ENCODE results near the gene CYP3A7. TPM values are rescaled to one million over a fixed set of nuclear protein-coding genes. Genes with fewer than 3 reads are reported as not detected.
"Not testable (repeated sequence)": the region's sequence is repeated elsewhere in the genome, so short reads cannot be mapped to it uniquely, and the experiment has no call there.

The CYP3A7 gene
- total RNA-seq, 1 donor from 2014 or later, result not detected

- no peak for DNase-seq
- H3K9me3 Mint-ChIP-seq (ENCODE audit: unreplicated experiment), result peaks cover 1% of the 10 kb centered on the region
- no peak overlapping the region for H3K4me3 Mint-ChIP-seq (ENCODE audit: unreplicated experiment)
- peaks cover 2% of the 10 kb centered on the region for H3K27me3 Mint-ChIP-seq (ENCODE audit: unreplicated experiment)
- no peaks in the 10 kb centered on the region for H3K4me1 Mint-ChIP-seq (ENCODE audit: low read depth, unreplicated experiment)
- H3K27ac Mint-ChIP-seq (ENCODE audit: unreplicated experiment), result no peak overlapping the region
- H3K36me3 Mint-ChIP-seq (ENCODE audit: unreplicated experiment), result peaks cover 11% of the 10 kb centered on the region
- TF ChIP-seq, protein P1, sequence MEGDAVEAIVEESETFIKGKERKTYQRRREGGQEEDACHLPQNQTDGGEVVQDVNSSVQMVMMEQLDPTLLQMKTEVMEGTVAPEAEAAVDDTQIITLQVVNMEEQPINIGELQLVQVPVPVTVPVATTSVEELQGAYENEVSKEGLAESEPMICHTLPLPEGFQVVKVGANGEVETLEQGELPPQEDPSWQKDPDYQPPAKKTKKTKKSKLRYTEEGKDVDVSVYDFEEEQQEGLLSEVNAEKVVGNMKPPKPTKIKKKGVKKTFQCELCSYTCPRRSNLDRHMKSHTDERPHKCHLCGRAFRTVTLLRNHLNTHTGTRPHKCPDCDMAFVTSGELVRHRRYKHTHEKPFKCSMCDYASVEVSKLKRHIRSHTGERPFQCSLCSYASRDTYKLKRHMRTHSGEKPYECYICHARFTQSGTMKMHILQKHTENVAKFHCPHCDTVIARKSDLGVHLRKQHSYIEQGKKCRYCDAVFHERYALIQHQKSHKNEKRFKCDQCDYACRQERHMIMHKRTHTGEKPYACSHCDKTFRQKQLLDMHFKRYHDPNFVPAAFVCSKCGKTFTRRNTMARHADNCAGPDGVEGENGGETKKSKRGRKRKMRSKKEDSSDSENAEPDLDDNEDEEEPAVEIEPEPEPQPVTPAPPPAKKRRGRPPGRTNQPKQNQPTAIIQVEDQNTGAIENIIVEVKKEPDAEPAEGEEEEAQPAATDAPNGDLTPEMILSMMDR (IDR thresholded peaks at IDR 0.05; ENCODE audit: partially characterized antibody, unreplicated experiment), result no peak
Observed at GRCh38 chr7:99748846-99749579, 14.0 kb upstream of the CYP3A7 start.

DNA sequence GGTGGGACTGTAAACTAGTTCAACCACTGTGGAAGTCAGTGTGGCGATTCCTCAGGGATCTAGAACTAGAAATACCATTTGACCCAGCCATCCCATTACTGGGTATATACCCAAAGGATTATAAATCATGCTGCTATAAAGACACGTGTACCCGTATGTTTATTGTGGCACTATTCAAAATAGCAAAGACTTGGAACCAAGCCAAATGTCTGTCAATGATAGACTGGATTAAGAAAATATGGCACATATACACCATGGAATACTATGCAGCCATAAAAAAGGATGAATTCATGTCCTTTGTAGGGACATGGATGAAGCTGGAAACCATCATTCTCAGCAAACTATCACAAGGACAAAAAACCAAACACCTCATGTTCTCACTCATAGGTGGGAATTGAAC, 11.9 kb upstream of the CYP3A7 start:
- not testable (repeated sequence) for H3K4me3 Mint-ChIP-seq (ENCODE audit: unreplicated experiment); H3K27me3 Mint-ChIP-seq (ENCODE audit: unreplicated experiment); H3K27ac Mint-ChIP-seq (ENCODE audit: unreplicated experiment); H3K9me3 Mint-ChIP-seq (ENCODE audit: unreplicated experiment); H3K4me1 Mint-ChIP-seq (ENCODE audit: low read depth, unreplicated experiment); DNase-seq; H3K36me3 Mint-ChIP-seq (ENCODE audit: unreplicated experiment)

DNA sequence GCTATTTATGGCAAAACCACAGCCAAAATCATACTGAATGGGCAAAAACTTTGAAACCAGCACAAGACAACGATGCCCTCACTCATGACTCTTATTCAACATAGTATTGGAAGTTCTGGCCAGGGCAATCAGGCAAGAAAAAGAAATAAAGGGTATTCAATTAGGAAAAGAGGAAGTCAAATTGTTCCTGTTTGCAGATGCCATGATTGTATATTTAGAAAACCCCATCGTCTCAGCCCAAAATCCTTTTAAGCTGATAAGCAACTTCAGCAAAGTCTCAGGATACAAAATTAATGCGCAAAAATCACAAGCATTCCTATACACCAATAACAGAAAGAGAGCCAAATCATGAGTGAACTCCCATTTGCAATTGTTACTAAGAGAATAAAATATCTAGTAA, 10.4 kb upstream of the CYP3A7 start:
- H3K27ac Mint-ChIP-seq (ENCODE audit: unreplicated experiment); DNase-seq; H3K36me3 Mint-ChIP-seq (ENCODE audit: unreplicated experiment); H3K9me3 Mint-ChIP-seq (ENCODE audit: unreplicated experiment); H3K27me3 Mint-ChIP-seq (ENCODE audit: unreplicated experiment); H3K4me1 Mint-ChIP-seq (ENCODE audit: low read depth, unreplicated experiment); H3K4me3 Mint-ChIP-seq (ENCODE audit: unreplicated experiment): not testable (repeated sequence)

- TF ChIP-seq, protein P1 (IDR thresholded peaks at IDR 0.05; ENCODE audit: partially characterized antibody, unreplicated experiment), result no peak
Observed at GRCh38 chr7:99742737-99743394, 7.9 kb upstream of the CYP3A7 start.

GRCh38 chr7:99741441-99741795, 6.4 kb upstream of the CYP3A7 start:
- no peak overlapping the region for H3K4me3 Mint-ChIP-seq (ENCODE audit: unreplicated experiment)
- TF ChIP-seq, protein P1 (IDR thresholded peaks at IDR 0.05; ENCODE audit: partially characterized antibody, unreplicated experiment), result no peak
- H3K4me1 Mint-ChIP-seq (ENCODE audit: low read depth, unreplicated experiment), result no peaks in the 10 kb centered on the region
- no peak overlapping the region for H3K27ac Mint-ChIP-seq (ENCODE audit: unreplicated experiment)
- no peak for DNase-seq
- peaks cover 1% of the 10 kb centered on the region for H3K9me3 Mint-ChIP-seq (ENCODE audit: unreplicated experiment)
- H3K27me3 Mint-ChIP-seq (ENCODE audit: unreplicated experiment), result peaks cover 2% of the 10 kb centered on the region
- peaks cover 7% of the 10 kb centered on the region for H3K36me3 Mint-ChIP-seq (ENCODE audit: unreplicated experiment)

More at GRCh38 chr7:99742737-99743394, 7.9 kb upstream of the CYP3A7 start:
- H3K4me1 Mint-ChIP-seq (ENCODE audit: low read depth, unreplicated experiment), result no peaks in the 10 kb centered on the region
- peaks cover 7% of the 10 kb centered on the region for H3K36me3 Mint-ChIP-seq (ENCODE audit: unreplicated experiment)
- no peak overlapping the region for H3K27ac Mint-ChIP-seq (ENCODE audit: unreplicated experiment)
- H3K27me3 Mint-ChIP-seq (ENCODE audit: unreplicated experiment), result peaks cover 2% of the 10 kb centered on the region
- no peak for DNase-seq
- peaks cover 1% of the 10 kb centered on the region for H3K9me3 Mint-ChIP-seq (ENCODE audit: unreplicated experiment)
- H3K4me3 Mint-ChIP-seq (ENCODE audit: unreplicated experiment), result no peak overlapping the region
